AG09319 (cell line): Measurements from ENCODE around the gene DCC.

Source experiments
- DNase-seq: peaks from one replicate; pipeline ENCODE4 v3.0.0-alpha.2; 2010; ENCODE audit warnings: low read depth; ENCODE audit errors: extremely low read depth
- TF ChIP-seq, protein P1 (sequence below): IDR thresholded peaks from 2 replicates; pipeline ENCODE4 v1.5.1; 2011; ENCODE audit warnings: low read depth, mild to moderate bottlenecking, inconsistent platforms, low read length, moderate library complexity

The DCC gene

DNA sequence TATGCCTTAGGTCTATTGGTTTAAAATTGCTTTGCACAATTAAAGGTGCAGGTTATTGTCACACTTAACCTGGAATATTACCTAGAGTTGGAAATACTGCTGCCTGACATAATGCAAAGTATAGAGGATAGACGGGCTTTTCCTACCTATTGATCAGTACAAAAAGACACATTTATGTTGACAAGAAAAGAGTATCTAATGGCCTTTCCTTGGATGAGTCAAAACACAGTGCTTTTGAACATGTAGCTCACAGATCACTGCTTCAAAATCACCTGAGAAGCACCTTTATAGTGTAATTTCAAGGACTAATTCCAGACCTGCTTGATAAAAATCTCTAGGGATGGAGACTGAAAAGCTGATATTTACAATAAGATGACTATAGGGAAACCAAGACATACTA is 262.8 kb downstream of the DCC start:
- DNase-seq = no peak
- TF ChIP-seq, protein P1, sequence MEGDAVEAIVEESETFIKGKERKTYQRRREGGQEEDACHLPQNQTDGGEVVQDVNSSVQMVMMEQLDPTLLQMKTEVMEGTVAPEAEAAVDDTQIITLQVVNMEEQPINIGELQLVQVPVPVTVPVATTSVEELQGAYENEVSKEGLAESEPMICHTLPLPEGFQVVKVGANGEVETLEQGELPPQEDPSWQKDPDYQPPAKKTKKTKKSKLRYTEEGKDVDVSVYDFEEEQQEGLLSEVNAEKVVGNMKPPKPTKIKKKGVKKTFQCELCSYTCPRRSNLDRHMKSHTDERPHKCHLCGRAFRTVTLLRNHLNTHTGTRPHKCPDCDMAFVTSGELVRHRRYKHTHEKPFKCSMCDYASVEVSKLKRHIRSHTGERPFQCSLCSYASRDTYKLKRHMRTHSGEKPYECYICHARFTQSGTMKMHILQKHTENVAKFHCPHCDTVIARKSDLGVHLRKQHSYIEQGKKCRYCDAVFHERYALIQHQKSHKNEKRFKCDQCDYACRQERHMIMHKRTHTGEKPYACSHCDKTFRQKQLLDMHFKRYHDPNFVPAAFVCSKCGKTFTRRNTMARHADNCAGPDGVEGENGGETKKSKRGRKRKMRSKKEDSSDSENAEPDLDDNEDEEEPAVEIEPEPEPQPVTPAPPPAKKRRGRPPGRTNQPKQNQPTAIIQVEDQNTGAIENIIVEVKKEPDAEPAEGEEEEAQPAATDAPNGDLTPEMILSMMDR = no peak

- DNase-seq = no peak
- TF ChIP-seq, protein P1 = no peak
Observed at GRCh38 chr18:52605345-52605744, 265.3 kb downstream of the DCC start.

GRCh38 chr18:52607985-52608384 is 268.0 kb downstream of the DCC start:
- TF ChIP-seq, protein P1 = no peak
- no peak for DNase-seq

DNA sequence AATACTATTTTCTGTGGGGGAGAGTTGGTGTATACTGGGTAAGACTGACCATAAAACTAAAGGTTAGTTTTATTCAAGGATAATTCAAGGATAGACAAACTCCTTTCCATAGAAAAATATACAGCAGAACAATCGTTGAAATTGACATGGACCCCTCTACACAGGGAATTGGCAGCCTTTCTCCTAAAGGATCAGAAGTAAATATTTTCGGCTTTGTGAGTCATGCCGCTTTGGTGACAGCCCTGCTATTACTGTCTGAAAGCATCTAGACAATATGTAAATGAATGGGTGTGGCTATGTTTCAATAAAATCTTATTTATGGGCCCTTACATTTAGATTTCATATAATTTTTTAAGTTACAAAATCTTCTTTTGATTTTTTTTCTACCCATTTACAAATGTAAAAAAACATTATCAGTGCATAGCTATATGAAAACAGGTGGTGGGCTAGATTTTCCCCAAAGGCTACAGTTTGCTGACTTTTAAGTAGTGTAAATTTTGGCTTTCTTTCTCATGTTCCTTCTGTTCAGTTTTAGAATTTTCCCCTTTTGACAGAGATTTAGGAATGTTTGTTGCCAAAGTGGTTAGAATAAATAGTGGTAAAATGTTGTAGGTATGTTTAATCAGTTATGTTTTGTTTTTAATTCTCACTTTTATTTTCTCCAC is 270.6 kb downstream of the DCC start:
- DNase-seq = no peak
- TF ChIP-seq, protein P1 = no peak

DNA sequence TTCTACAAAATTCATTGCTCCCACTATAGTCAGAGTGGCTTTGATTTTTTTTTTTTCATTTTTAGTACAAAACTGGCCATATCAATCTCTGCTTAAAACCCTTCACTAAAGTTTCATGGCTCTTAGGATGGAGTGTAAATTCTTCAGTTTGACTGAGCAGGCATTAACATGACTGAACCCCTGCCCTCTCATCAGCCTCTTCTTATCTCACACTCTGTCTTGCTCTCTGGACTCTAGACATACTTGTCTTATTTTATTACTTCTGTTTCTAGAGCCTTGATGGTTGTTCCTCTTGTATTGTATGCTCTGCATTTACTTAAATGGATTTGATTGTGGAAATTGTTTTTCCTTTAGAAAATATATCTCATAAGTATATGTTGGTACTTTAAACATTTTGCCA is 272.4 kb downstream of the DCC start:
- TF ChIP-seq, protein P1 = no peak
- DNase-seq = no peak

DNA sequence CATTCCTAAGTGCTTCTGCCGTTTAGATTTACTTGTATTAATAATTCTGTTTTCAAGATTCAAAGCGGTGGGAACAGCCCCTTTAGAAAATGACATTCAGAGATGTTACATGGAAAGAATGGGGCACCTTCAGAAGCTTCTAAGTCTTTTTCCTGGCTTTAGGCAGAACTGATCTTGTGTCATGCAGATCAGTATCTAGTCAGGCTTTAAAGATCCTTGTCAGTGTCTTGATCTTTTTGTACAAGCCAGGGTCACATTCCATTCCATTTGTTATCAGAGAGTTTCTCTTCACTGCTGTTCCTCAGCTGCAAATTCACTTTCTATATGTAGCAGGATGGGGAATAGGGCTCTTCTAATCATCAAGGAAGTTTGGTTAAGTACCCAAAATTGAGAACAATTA is 275.3 kb downstream of the DCC start:
- DNase-seq = no peak
- TF ChIP-seq, protein P1 = no peak

- DNase-seq = no peak
- TF ChIP-seq, protein P1 = no peak
Observed at GRCh38 chr18:52615943-52616342, 275.9 kb downstream of the DCC start.
